HG03103 (cell line): Measurements from ENCODE around the gene EPHA5.

Experiments used
- ATAC-seq: cut with Tn5 transposase; IDR thresholded peaks from one replicate; pipeline ENCODE4 v1.9.1; 2021; ENCODE audit warnings: low read depth; ENCODE audit not compliant: unreplicated experiment

Gene EPHA5

DNA sequence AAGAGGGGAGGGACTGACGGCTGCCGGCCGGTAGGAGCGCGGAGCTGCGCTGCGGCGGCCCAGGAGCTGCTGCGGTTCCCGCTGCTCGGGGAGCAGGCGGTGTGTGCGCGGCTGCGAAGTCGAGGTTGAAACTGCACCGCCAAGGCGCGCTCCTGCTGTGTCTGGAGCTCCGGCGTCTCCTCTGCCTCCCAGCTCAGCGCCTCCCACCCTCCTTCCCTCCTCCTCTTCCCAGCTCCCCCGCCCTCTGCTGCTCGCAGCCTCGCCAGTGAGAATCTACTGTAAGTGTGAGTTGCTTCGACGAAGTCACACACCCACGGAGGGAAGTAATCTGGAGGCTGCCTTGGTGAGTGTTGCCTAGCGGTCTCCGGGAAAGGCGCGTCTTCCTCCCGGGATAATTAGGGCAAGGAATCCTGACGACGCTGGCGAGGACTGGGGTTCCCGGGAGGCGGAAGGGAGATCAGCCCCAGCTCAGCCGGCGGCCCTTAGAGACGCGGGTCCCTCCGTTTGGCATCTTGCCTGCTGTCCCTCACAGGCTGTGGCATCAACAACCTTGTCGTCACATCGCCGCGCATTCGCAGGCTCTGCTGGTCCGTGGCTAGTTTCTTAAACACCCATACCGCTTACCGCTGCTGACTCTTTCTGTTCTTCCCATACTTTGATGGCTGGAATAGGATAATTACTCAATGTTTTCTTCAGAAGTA is at the start of gene EPHA5:
Gene EPHA5 (minus strand): TSS at position 159 of the 701 bp plus-strand sequence. CDS start 747 bp downstream, outside the sequence.
- no peak for ATAC-seq

DNA sequence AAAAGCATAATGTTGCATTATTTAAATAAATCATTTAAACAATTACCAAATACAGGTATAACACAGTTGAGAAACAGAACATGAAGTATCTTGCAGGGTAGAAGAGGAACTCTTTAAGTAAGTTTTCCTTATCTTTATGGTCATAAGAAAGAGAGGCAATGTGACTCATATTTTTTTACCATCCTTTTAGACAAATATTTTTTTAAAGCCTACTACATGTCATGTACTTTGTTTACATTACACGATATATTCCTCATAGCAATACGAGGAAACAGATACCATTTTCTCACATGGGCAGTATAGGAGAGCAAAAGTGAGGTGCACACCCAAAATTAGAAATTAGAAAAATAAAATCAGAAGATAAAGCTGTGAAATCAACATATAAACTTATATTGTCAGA is 49.3 kb upstream of the EPHA5 start:
- no peak for ATAC-seq

DNA sequence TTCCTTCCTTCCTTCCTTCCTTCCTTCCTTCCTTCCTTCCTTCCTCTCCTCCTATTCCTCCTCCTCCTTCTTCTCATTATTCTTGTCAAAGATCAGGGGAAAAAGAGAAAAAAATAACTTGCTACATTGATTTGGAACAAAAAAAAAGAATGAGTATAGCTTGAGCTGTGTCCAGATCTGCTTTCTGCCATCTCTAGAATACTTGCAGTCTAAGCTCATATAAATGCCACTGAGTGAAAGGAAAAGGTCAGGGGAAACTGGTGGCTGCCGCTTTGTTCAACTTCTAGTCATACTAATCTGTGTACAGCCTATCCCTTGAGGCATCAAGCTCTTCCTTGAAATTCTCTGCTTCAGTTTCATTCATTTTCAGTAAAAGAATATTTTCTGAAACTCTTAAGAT is 28.3 kb upstream of the EPHA5 start:
- no peak for ATAC-seq

DNA sequence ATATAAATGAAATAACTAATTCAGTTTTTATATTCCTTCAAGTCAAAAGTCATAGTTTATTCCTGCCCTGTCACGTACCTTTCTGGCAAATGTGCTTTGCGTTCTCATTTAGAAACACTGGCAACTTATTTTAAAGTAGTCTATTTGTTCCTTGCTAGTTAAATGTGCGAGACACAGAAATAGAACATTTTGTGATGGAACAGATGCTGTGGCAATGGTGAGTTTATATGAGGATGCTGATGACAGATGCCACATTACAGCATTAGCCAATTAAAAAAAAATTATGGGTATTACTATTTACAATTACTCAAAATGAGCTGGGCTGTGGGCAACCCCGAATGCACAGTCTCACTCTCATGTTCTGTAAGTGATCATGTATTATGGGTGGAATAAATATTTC is 26.1 kb upstream of the EPHA5 start:
- ATAC-seq = no peak

DNA sequence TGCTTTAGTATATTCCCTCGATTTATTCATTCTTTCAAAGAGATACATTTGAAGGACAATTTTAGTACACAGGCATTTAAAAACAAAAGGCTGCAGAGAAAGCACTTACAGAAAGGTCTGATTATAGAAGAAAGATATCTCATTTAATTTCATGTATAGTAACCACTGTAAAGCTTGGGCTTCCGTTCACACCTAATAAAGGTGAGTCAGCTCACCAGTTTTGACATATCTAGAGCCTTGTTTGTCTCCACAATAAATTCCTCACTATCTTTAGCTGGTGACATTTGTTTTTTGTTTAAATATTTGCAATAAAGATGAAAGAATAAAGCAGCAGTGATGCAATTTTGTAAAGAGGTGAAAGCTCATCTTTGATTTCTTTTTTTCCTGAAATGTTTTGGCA is 1.1 kb upstream of the EPHA5 start:
- no peak for ATAC-seq

DNA sequence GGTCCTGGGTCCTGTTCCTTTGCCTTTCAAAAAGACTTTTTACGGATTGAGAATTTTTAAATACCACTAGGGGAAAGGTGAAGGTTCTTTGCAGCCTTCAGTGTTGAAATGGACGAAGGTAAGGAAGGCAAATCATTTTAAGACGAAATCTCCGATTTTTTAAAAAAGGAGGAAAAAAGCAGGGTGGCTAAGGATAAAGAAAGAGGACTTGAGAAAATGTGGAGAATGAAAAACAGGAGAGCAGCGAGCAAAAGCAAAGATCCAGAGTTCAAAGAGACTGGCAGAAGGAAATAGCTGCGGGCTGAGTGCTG is 314 bp downstream of the EPHA5 start:
- ATAC-seq = no peak

DNA sequence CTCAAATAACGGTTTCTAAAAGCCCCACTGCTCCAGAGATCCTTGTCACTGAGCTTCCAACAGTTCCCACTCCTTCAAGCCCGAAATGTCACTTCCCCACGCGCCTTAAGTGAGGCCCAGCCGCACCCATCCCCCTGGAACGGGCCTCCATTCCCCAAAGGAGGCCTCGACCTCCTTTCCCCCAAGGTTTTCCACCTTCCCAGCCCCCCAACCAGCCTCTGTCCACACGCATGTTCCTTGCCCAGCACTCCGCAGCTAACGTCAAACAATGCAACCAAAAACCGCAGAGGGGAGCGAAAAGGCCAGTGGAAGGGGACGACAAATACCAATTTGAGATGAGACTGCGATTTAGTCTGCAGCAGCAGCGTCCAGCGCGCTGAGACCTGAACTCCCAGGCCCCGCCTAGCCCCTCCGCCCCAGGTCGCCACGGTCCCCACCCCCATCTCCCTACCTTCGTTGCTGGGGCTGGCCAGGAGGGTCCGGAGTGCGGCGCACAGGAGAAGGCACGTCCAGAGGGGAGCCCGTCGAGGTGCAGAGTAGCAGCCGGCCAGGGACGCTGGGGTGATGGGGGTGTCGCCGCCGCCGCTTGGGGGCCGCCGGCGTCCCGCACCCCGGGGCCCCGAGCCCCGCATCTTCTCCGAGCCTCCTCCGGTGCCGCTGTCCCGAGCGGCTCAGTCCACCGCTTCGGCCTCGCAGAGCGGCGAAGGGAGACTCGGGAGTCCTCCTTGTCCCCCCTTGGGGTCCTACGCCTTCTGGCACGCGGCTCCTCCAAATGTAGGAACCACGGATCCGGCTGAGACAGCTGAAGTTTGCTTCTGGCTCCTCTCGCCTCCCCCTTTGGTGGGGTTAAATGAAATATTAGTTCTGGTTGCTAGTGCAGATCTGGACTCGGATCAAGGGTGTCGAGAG is 924 bp downstream of the EPHA5 start:
- ATAC-seq = no peak

DNA sequence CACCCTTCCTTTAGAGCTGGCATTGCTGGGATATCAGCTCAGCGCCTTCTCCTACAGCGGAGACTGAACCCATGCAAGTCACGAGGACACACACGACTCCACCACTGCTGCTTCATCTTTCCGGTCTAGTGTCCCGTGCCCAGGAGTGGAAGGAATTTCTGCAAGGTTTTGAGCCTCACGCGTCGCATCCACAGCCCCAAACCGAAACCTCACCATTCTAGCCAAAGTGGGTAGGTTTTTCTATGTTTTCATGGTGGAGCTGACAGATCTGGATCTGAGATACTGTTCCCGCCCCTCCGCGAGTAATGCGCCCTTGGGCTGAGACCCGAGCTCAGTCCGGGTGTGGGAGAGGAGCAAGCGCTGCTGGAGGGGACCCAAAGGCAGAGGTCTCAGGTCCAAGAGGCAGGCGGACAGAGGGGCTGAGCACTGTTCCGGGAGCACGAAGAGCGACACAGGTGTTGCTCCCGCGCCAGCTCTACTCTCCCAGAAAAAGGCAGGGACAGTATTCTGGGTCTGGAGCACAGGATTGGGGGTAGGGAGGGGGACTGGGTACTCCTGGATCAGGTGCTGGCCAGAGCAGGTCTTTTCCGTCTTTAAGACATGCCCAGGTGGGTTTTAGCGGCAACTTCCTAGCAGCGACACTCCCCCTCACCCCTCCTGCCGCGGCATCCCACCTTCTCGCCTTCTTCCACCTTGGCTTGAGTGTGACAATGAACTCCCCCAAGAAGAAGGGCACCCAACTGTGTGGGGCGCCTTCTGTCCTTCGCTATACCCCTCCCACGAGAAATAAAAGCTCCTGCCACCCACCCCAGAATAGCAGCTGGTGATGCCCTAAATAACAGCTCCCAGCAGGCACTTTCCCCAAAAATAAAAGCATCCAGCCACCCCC is 1.8 kb downstream of the EPHA5 start:
- ATAC-seq = no peak

DNA sequence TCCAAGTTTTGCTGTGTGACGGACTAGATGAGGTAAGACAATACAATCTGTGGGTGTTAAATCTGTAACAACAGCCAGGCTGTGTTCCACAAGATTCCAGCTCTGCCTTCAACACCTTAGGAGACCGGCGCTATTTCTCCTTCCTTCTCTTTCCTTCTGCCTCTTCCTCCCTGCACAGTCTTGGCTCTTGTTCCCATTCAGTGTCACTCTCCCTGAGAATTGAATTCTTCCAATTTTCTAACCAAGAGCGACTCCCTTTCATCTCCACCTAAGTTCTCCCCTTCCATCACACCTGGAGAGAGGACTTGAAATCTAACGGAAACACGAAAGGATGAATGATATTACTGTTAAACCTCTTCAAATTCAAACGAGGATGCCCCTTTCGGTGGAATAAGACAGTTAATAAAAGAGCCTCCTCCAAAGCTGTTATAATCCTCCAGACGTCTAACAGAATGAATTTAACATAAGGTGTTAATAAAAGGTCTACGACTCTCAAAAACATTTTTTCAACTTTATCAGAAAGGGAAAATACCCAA is 2.7 kb downstream of the EPHA5 start:
- ATAC-seq = no peak

DNA sequence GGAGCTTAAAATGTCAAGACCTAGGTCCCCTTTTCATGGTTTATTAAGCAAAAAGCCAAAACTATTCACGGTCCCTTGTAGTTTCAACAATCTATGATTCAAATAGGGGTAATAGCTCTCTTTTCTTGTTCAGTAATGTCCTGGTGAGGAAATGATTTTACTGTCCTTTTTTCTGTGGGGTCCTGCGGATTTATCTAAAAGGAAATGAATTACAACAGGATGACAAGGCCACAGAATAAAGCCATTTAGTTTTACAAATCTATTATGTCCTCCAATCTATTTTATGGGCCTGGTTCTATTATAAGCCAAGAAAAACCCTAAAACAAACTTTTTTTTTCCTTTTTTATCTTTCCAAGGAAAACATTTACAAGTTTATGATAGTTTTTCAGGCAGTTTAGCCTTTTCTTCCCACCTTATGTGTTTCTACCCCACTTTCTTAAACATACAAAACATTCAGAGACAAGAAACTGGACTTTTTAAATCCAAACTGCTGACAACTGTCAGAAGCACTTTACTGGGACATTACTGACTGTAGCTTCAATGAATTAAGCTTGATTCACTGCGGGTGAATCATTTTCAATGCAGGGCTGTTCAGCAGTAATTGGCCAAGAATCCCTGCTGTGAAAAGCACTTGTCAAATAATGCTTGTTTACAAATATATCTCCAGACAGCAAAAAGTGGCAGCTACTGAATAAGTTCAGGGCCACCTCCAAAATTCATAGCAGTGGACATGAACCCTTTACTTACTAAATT is 4.3 kb downstream of the EPHA5 start:
- no peak for ATAC-seq

DNA sequence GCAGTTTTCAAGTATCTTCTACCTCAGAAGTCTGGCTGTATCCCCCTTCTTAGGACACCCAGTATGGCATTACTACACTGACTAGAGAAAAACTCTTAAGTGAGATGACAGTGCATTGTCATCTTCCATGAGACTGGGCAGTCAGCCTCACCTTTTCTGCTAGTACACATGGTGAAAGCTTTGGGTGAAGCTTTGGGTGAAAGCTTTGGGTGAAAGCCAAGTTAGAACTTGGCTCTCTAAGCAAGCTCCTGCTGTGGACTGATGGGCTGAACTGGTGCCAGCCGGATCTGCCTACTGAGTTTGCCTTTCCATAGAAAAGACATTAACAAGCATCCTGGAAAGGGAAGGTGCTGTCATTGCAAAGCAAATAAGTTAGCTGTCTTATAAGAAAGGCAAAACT is 8.8 kb downstream of the EPHA5 start:
- ATAC-seq = no peak

DNA sequence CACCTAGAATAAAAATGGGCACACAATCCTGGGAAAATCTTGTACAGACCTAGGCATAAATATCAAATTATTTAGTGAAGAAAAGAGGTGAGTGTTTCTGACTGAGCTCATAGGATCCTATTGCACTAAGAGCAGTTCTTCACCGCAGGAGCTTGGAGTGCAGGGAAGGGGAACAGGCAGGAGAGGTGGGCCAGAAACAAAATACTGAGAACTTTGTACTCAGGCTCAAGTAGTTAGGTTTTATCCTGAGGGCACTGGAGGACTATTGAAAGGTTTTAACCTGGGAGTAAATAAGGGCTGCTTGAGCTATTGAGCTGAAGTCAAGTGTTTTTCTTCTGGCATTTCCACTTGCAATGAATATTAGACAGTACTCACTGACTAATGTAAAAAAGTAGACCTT is 12.2 kb downstream of the EPHA5 start:
- no peak for ATAC-seq

DNA sequence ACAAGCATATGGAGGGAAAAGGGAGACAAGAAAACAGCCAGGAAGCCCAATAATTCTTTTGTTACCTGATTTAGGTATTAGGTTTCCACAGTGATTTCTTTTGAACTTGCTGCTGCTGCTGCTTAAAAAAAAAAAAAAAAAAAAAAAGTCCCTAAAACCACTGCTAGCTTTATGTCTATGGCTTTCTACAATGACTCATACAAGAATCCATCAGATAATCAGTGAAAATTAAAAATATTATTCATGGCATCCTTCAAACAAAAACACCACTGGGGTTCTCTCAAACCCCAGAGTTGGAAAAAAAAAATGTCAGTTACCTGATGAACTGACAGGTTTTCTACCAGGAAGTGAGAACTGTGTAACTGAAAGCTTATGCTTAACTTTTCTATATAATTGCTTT is 14.3 kb downstream of the EPHA5 start:
- no peak for ATAC-seq

DNA sequence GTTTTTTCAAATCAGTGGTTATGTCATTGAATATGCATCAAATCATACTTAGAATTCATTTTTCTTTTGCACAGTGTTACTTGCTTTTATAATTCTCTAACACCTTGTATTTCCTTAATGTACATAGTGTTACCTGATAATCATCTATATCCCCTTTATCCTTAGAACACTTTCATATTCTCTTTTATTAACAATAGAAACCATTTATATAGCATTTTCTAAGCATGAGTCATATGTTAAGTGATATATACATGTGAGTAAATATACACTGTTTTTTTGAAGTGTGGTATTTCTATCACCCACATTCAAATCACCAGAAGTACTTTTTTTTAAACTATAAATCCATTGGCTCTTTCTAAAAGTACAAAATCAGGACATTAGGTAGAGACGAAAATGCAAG is 15.3 kb downstream of the EPHA5 start:
- ATAC-seq = no peak

DNA sequence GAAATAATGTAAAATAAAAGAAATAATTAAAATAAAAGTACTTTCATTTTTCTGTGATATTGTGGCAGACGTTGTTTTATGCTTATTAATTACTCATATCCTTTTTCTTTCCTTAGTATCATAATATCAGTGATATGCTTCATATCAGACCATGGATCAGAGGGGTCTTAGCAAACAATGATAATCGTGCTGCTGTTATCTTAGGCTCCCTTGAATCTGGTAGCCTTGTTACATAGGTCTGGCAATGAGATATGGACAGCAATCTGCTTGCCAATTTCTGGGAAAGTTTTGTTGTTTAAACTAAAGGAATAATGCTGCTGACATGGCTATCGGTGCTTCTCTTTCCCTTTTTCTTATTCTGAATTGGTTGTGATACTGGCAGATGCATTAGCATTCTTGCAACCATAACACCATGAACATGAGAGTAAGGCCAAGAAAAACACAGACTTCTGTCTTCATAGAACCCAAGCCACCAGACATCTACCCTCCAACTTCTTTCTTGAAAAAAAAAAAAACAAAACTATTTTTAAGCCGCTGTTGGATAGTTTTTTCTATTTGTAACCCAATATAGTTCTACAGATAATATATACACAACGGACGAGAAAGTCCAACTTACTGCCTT is 16.4 kb downstream of the EPHA5 start:
- ATAC-seq = no peak

DNA sequence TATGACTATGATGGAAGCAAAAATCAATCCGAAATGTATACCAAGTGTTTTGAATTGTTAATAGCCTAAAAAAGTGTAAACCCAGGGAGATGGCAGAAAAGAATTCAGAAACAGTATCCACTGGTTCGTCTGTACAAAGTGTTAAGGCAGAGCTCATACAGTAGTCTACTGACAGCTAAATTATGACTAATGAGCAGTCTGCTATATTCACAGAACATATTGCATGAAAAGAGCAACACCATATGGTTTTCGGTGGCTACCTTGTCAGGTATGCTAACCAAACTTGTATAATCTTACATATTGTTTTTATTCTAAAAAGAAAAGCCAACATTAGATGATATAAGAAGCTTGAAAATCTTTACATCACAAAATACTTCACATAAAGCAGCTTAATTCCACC is 18.5 kb downstream of the EPHA5 start:
- no peak for ATAC-seq

DNA sequence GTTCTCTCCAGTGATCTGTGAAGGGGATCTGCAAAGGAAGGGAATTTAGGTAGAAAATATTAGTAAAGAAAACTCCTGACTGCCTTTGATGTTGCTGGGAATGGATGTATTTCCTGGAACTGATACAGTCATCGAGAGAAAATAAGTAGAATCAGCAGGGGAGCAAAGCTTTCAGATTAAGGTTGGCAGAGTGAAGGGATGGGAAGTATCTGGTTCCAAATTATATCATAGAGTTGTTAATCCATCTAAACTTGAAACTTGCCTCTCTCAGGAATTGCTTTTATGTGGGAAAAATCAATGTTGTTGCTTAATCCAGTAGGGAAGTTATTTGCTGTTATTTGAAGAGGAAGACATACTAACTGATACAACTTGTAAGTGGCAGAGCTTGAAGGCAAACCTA is 19.3 kb downstream of the EPHA5 start:
- no peak for ATAC-seq

DNA sequence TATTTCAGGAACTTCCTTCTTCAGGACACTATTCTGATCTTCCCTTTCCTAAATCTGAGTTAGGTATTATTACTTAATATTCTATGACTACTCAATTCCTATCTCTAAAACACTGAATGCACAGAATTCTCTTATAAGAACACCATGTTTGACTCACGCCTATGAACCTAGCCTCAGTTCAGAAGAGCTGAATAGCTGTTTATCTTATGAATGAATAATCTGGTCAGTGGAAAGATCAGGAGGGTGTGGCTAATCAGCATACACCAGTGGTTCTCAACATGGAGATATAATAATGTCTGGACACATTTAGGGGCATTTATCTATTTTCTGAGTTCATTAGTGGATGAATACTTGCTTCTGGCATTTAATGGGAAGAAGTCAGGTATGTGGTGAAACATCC is 24.2 kb downstream of the EPHA5 start:
- ATAC-seq = no peak

DNA sequence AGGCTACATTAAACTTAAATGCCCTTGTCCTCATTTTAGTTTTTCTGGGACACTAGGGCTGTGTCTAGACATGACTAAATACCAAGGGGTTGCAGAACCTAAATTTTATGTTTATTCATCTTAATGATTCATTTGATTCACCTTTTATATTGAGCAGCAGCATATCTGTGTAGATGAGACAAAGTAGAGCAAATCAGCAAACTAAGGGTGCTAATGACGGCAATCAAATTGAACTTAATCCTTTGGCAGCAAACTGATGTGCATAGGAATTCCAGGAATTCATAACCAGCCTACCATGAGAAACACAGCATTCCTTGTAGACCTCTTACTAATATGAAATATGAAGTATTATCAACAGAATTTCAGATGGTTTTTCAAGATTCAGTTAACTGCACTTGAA is 25.1 kb downstream of the EPHA5 start:
- ATAC-seq = no peak
